A549 (cell line): ENCODE data around the gene NAV2.

Experiments
- CTCF ChIP-seq: fragments of >200 bp; sonication (Bioruptor Twin); formaldehyde crosslinking; IDR thresholded peaks from 3 replicates; pipeline ENCODE4 v1.5.1; 2016
- E2F6 ChIP-seq: IDR thresholded peaks from 2 replicates; pipeline ENCODE4 v1.6.1; 2012; ENCODE audit warnings: low read depth, borderline replicate concordance
- EHMT2 ChIP-seq: fragments of 200-600 bp; sonication (generic); IDR thresholded peaks from 2 replicates; pipeline ENCODE4 v1.6.1; 2016; ENCODE audit warnings: antibody characterized with exemption, low read depth, mild to moderate bottlenecking, moderate library complexity
- ELK1 ChIP-seq: fragments of 150-350 bp; IDR thresholded peaks from 2 replicates; pipeline ENCODE4 v1.6.1; 2014; ENCODE audit warnings: low read depth, mild to moderate bottlenecking, low read length
- GATA3 ChIP-seq: IDR thresholded peaks from 2 replicates; pipeline ENCODE4 v1.6.1; 2012; ENCODE audit warnings: borderline replicate concordance
- PBX3 ChIP-seq: IDR thresholded peaks from 2 replicates; pipeline ENCODE4 v1.6.1; 2012
- POLR2AphosphoS2 ChIP-seq: conservative IDR thresholded peaks from 2 replicates; pipeline ENCODE4 v1.6.1; 2012; ENCODE audit warnings: low read length, improper control_type of control experiment, inconsistent platforms
- REST ChIP-seq: fragments of 200-600 bp; sonication (generic); IDR thresholded peaks from 2 replicates; pipeline ENCODE4 v1.6.1; 2016; ENCODE audit warnings: antibody characterized with exemption, mild to moderate bottlenecking, moderate library complexity
- ZFP36 ChIP-seq: fragments of 450-650 bp; IDR thresholded peaks from 2 replicates; pipeline ENCODE4 v1.6.1; 2014; ENCODE audit warnings: borderline replicate concordance; ENCODE audit not compliant: partially characterized antibody

GRCh38 chr11:19697721-19698121 is 14.9 kb upstream of the NAV2 start:
- TF ChIP-seq CTCF (no peak), REST (no peak), GATA3 (no peak), POLR2AphosphoS2 (no peak), ELK1 (no peak), E2F6 (no peak), EHMT2 (no peak), ZFP36 (no peak), PBX3 (no peak)
